Neural crest cell (in vitro differentiated cells): Measurements from ENCODE around the gene ALPG. TPM values are rescaled to one million over a fixed set of nuclear protein-coding genes. Genes with fewer than 3 reads are reported as not detected.

Source experiments
- DNase-seq: peaks from one replicate; pipeline ENCODE4 v3.0.0; 2021; ENCODE audit warnings: low read depth, mixed read lengths, low spot score
- H3K27ac Mint-ChIP-seq: one replicate; pipeline ENCODE4 v1.8.0; 2021; ENCODE audit warnings: mild to moderate bottlenecking, mixed read lengths; ENCODE audit not compliant: unreplicated experiment
- H3K27me3 Mint-ChIP-seq: 2 replicates; pipeline ENCODE4 v1.8.0; 2021; ENCODE audit warnings: low read depth, mild to moderate bottlenecking, mixed read lengths
- H3K36me3 Mint-ChIP-seq: 2 replicates; pipeline ENCODE4 v1.8.0; 2021; ENCODE audit warnings: low read depth, mild to moderate bottlenecking, mixed read lengths
- H3K4me1 Mint-ChIP-seq: 2 replicates; pipeline ENCODE4 v1.8.0; 2021; ENCODE audit warnings: mixed read lengths
- H3K4me3 Mint-ChIP-seq: one replicate; pipeline ENCODE4 v1.8.0; 2021; ENCODE audit warnings: mild to moderate bottlenecking, mixed read lengths
- H3K9me3 Mint-ChIP-seq: 2 replicates; pipeline ENCODE4 v1.8.0; 2021; ENCODE audit warnings: mixed read lengths
- total RNA-seq: library from RNA; stranded (reverse); gene quantifications from 2 replicates; pipeline ENCODE4 v1.2.1, GENCODE V29; 2021
- TF ChIP-seq, protein P1 (sequence below): fragments of 200-600 bp; sonication (generic); conservative IDR thresholded peaks from 2 replicates; pipeline ENCODE4 v1.5.0; 2021; ENCODE audit warnings: antibody characterized with exemption, mild to moderate bottlenecking

Gene ALPG
- total RNA-seq, 1 donor from 2014 or later, result not detected

DNA sequence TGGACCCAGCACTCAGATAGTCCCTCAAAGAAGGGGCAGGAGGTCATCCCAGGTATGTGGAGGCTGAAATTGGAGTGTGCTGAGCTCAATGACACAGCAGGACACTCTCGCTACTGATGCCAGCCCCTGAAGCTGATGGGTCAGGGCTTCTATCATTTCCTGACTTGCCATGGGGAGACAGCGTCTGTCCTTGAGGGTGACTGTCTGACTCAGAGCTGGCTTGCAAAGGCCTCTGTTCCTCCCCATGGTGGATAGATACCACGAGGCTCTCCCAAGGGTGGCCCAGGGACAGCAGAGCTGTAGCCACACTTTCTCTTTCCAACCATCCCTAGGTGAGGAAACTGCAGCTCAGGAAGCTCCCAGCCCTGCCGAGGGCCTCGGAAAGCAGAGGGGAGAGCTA, 10.8 kb downstream of the ALPG start:
- TF ChIP-seq, protein P1, sequence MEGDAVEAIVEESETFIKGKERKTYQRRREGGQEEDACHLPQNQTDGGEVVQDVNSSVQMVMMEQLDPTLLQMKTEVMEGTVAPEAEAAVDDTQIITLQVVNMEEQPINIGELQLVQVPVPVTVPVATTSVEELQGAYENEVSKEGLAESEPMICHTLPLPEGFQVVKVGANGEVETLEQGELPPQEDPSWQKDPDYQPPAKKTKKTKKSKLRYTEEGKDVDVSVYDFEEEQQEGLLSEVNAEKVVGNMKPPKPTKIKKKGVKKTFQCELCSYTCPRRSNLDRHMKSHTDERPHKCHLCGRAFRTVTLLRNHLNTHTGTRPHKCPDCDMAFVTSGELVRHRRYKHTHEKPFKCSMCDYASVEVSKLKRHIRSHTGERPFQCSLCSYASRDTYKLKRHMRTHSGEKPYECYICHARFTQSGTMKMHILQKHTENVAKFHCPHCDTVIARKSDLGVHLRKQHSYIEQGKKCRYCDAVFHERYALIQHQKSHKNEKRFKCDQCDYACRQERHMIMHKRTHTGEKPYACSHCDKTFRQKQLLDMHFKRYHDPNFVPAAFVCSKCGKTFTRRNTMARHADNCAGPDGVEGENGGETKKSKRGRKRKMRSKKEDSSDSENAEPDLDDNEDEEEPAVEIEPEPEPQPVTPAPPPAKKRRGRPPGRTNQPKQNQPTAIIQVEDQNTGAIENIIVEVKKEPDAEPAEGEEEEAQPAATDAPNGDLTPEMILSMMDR, result no peak
- no peaks in the 10 kb centered on the region for H3K36me3 Mint-ChIP-seq
- peaks cover 9% of the 10 kb centered on the region for H3K4me1 Mint-ChIP-seq
- H3K4me3 Mint-ChIP-seq, result no peak overlapping the region
- DNase-seq, result no peak
- H3K27ac Mint-ChIP-seq, result no peak overlapping the region
- peaks cover 91% of the 10 kb centered on the region for H3K27me3 Mint-ChIP-seq
- peaks cover under 1% of the 10 kb centered on the region for H3K9me3 Mint-ChIP-seq

DNA sequence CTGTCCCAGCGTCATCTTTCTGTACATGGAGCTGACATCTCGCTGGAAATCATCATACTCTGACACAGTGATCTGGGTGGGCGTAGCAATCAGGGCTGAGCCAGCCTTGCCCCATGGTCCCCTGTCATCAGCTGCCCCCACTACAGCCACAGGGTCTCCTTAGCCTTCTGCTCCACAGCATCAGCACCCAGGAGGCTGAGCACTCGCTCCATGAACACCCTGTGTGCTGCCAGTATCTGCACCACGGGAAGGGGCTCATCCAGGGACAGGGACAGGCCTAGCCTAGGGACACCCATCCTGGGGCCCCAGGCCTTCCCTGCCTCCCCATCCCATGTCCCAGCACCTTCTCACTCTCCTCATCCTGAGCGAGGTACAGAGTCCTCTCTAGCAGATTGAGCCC, 11.4 kb downstream of the ALPG start:
- peaks cover 9% of the 10 kb centered on the region for H3K4me1 Mint-ChIP-seq

DNA sequence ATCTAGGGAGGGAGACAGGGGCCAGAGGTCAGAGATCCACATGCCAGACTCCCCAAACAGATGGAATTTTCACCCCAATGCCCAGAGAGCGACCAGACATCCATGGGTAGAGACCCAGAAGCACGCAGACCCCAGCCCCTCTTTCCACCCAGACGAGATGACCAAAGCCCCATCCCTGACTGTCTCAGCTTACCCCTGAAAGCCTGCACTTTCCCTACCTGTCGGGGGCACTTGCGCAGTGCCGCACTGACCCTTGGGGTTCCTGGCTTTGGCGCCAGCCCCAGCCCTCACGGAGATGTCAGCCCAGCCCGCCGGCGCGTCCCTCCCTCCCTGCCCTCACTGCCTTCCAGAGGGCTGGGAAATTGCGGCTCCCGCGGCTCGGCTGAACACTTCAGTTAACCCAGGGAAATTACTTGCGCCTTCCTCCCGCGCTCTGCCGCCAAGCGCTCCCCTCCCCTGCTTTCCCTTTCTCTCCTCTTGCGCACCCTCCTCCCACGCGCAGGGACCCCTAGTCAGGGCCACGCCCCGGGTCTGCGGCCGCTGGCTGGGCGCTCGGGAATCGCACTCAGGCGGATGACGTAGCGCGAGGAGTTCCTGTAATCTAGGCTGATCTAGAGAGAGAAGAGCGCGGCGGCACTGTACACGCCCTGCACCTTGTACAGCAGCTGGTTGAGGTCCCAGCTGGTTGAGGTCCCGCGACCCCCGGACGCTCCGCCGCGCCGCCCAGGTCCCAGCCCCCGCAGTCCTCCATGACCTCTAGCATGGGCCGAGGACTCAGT, 12.0 kb downstream of the ALPG start:
- DNase-seq, result no peak
- no peak overlapping the region for H3K27ac Mint-ChIP-seq
- peaks cover 3% of the 10 kb centered on the region for H3K36me3 Mint-ChIP-seq
- H3K27me3 Mint-ChIP-seq, result peaks cover 91% of the 10 kb centered on the region
- peak overlapping the region; percentile 72 for H3K4me3 Mint-ChIP-seq
- TF ChIP-seq, protein P1, result no peak
- peaks cover 9% of the 10 kb centered on the region for H3K4me1 Mint-ChIP-seq
- H3K9me3 Mint-ChIP-seq, result peaks cover 4% of the 10 kb centered on the region

More for the DNA sequence above, 11.4 kb downstream of the ALPG start:
- no peak overlapping the region for H3K27ac Mint-ChIP-seq
- H3K27me3 Mint-ChIP-seq, result peaks cover 91% of the 10 kb centered on the region
- H3K9me3 Mint-ChIP-seq, result peaks cover 4% of the 10 kb centered on the region
- peaks cover 3% of the 10 kb centered on the region for H3K36me3 Mint-ChIP-seq
- TF ChIP-seq, protein P1, result no peak
- H3K4me3 Mint-ChIP-seq, result peak overlapping the region; percentile 63
- DNase-seq, result no peak

DNA sequence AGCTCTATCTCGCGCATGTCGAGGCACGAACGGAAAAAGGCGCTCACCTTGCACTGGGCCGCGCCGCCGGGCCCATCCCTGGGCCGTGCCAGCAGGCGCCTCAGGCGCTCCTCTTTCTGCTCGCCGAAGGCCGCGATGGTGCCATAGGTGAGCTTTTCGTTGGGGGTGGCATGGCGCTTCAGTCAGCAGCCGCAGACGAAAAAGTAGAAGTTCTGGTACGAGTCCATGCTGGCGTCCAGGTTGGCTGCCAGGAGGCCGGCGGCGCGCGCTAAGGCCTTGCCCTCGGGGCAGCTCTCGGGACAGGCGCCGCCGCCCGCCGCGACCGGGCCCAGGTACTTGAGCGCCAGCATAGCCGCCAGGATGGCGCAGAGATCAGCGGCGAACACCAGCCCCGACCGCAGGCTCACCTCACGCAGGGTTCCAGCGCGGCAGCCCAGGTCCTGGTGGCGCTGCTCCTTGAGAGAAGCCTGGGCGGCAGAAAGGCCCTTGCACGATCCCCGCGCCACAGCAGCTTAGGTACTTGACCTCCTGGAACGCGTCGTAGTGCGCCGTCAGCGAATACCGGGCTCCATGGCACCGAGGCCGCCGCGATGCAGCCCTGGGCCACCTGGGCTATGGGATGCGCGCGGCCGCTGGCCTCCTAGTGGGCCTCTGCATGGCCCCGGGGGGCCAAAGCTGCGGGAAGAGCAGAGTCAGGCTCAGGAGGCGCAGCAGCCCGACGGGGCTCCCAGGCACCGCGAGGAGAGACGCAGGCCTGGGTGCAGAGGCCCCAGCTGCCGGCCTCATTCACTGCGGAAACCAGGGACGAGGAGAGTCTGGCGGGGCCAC, 12.8 kb downstream of the ALPG start:
- DNase-seq, result no peak
- Mint-ChIP-seq H3K27ac (no peak overlapping the region), H3K36me3 (peaks cover 3% of the 10 kb centered on the region), H3K4me1 (peaks cover 9% of the 10 kb centered on the region), H3K4me3 (peak overlapping the region; percentile 72), H3K27me3 (peaks cover 93% of the 10 kb centered on the region), H3K9me3 (peaks cover 4% of the 10 kb centered on the region)
- TF ChIP-seq, protein P1, result no peak

DNA sequence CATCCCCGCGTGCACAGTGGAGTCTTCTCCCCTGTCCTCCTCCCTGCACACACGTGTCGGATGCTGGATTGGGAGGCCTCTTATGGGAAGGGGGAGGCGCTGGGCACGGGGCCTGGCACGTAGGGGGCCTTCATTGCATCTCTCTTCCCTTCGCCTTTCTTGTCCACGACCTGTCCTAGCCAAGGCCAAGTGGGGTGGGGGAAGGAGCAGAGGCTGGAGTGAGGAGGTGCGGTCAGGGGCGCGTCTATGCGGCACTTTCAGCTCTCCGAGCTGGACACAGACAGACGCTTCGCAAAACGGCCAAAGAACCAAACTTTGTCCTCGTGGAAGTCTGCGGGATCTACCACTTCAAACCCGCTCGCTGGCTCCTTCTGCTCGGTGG, 13.4 kb downstream of the ALPG start:
- no peak overlapping the region for H3K27ac Mint-ChIP-seq
- peaks cover 4% of the 10 kb centered on the region for H3K9me3 Mint-ChIP-seq
- TF ChIP-seq, protein P1, result no peak
- no peak for DNase-seq
- H3K27me3 Mint-ChIP-seq, result peaks cover 94% of the 10 kb centered on the region
- H3K36me3 Mint-ChIP-seq, result peaks cover 3% of the 10 kb centered on the region
- H3K4me1 Mint-ChIP-seq, result peaks cover 9% of the 10 kb centered on the region
- H3K4me3 Mint-ChIP-seq, result no peak overlapping the region
